ENCODE data around the gene DPYD. TPM values are rescaled to one million over a fixed set of nuclear protein-coding genes. Genes with fewer than 3 reads are reported as not detected.

DPYD gene
- total and polyA plus RNA-seq, 9 of the 15 experiments (the other 6 are each of a cell fraction or from before 2014, with no cell fraction given): 0.03 to 0.25 (median 0.08) TPM; not detected in 2

DNA sequence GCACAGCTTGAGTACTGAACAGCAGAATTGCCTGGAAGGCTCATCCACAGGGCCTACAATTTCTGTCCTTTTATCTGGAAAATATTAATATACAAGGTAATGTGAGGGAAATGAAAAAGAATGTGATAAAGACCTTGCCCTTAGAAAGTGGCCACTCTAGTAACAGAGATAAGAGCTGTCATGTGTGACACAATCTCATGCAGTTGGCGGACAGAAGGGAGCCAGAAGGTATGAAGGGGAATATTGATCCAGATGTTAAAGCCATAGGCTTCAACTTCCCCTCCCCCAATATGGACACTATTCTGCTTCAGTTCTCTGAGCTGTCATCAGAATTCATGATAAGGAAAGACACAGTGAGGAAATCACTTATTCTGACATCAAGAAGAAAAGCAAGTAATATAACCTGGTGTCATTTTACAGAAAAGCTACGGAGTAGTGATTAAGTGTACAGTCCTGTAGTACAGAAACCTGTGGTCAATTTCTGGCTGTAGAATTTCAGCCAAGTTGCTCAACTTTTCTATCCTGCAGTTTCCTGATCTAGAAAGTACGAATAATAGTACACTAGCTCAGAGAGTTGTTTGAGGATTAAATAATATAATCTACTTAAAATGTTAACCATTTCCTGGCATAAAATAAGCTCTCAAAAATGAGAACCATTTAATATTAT lies 572.1 kb downstream of the DPYD start (continued):
- no peak for TF ChIP-seq HSF4 (CRISPR knock-in tag; IDR thresholded peaks at IDR 0.05; ENCODE audit: borderline replicate concordance)
- TF ChIP-seq SPI1 (IDR thresholded peaks at IDR 0.05; ENCODE audit: borderline replicate concordance, low read depth, low read length): no peak
- TF ChIP-seq CEBPG (CRISPR knock-in tag; IDR thresholded peaks at IDR 0.05): no peak
- no peak for TF ChIP-seq CEBPG (tag; conservative IDR thresholded peaks at IDR 0.05 in 1 of 2, IDR thresholded peaks at IDR 0.05 in 1 of 2)
- no peak for TF ChIP-seq SMARCA5 (IDR thresholded peaks at IDR 0.05)
- TF ChIP-seq SNIP1 (IDR thresholded peaks at IDR 0.05; ENCODE audit: low read depth): no peak
- TF ChIP-seq MEIS2 (IDR thresholded peaks at IDR 0.05; ENCODE audit: partially characterized antibody): no peak
- TF ChIP-seq, protein P1, sequence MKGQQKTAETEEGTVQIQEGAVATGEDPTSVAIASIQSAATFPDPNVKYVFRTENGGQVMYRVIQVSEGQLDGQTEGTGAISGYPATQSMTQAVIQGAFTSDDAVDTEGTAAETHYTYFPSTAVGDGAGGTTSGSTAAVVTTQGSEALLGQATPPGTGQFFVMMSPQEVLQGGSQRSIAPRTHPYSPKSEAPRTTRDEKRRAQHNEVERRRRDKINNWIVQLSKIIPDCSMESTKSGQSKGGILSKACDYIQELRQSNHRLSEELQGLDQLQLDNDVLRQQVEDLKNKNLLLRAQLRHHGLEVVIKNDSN (CRISPR knock-in tag; IDR thresholded peaks at IDR 0.05): no peak
- TF ChIP-seq ZNF778 (CRISPR knock-in tag; IDR thresholded peaks at IDR 0.05): no peak
- no peak for TF ChIP-seq RBM22 (IDR thresholded peaks at IDR 0.05; ENCODE audit: low read depth, low read length, poor library complexity, severe bottlenecking)
- TF ChIP-seq EP300 (IDR thresholded peaks at IDR 0.05; ENCODE audit: low read length): no peak

DNA sequence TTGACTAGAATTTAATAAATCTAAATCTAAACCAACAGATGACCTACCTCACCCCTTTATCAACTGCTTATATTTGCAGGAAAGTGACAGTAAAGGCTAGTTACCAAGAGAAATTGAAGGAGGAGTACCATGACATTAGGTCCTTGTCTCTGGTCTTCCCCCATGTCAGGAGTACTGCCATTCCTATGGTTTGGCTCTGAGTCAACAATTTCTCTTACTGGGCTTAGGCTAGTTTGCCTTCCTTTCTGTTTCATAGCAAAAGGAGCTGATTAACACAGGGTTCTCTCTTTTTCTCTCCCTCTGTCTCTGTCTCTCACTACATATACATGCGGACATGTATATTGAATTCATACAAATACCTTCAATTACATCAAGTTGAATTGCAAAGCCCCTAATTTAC lies 579.9 kb downstream of the DPYD start:
- Histone ChIP-seq H3K4me2 (ENCODE audit: insufficient read depth, low read length) (no peak overlapping the region), H3K9me1 (ENCODE audit: control insufficient read depth, insufficient read depth, low read length) (no peaks in the 10 kb centered on the region), H2AFZ (ENCODE audit: low read depth, low read length) (no peak overlapping the region), H3K27me3 (ENCODE audit: control insufficient read depth in 2 of 2, insufficient read depth in 2 of 2, low read length in 2 of 2) (no peaks in the 10 kb centered on the region), H3K4me1 (replicated peaks in 1 of 2; ENCODE audit: control insufficient read depth in 2 of 2, insufficient read depth in 2 of 2, low read length in 2 of 2) (no peaks in the 10 kb centered on the region), H3K9me3 (replicated peaks; ENCODE audit: control insufficient read depth, insufficient read depth, low read depth, low read length) (no peaks in the 10 kb centered on the region), H3K9ac (ENCODE audit: insufficient read depth in 1 of 2, low read depth in 2 of 2, low read length in 2 of 2) (no peak overlapping the region), H4K20me1 (replicated peaks; ENCODE audit: control insufficient read depth, insufficient read depth, low read length) (no peaks in the 10 kb centered on the region), H3K79me2 (ENCODE audit: control insufficient read depth, insufficient read depth, low read length) (no peaks in the 10 kb centered on the region), H3K36me3 (ENCODE audit: control insufficient read depth, insufficient read depth, low read length) (no peaks in the 10 kb centered on the region), H3K4me3 (no peak overlapping the region), H3K27ac (ENCODE audit: extremely low read depth, low read depth, low read length) (no peak overlapping the region)
- TF ChIP-seq PHTF2 (CRISPR knock-in tag; IDR thresholded peaks at IDR 0.05) (no peak), OTX1 (CRISPR knock-in tag; IDR thresholded peaks at IDR 0.05) (no peak), MXI1 (IDR thresholded peaks at IDR 0.05; ENCODE audit: low read depth, low read length) (no peak)
- no TSS peak for BruUV-seq (replicated peaks)
- intact Hi-C loops (cut with micrococcal nuclease): no loop called here
- in situ Hi-C loops (cut with MboI): no loop called here
- CTCF ChIA-PET (ENCODE audit: low intra/inter-chr PET ratio): no interaction called here
- 0% methylated on average over 1 of the region's 1 CpG for WGBS (ENCODE audit: insufficient coverage, low coverage, missing lambda C conversion rate)
- POLR2A ChIA-PET: no interaction called here
- DNase-seq (ENCODE audit: extremely low read depth in 1 of 4, low spot score in 3 of 4) (no peak), FAIRE-seq (no peak), ATAC-seq (no peak)
